Neural cell (in vitro differentiated cells): ENCODE results near the gene NFAM1.

ENCODE experiments used
- EP300 ChIP-seq: fragments of 450-650 bp; conservative IDR thresholded peaks from 2 replicates; pipeline ENCODE4 v1.6.1; 2014; ENCODE audit warnings: antibody characterized with exemption, mild to moderate bottlenecking, moderate library complexity; ENCODE audit not compliant: poor library complexity, severe bottlenecking
- EZH2 ChIP-seq: fragments of 200-600, 300-800 bp; shearing (Covaris generic), sonication (generic); IDR thresholded peaks from 2 replicates; pipeline ENCODE4 v1.6.1; 2014; ENCODE audit warnings: antibody characterized with exemption, low read length, borderline replicate concordance, mild to moderate bottlenecking; ENCODE audit not compliant: insufficient read depth, poor library complexity, severe bottlenecking
- MXI1 ChIP-seq: fragments of 450-650 bp; conservative IDR thresholded peaks from 2 replicates; pipeline ENCODE4 v1.6.1; 2014; ENCODE audit warnings: antibody characterized with exemption, mild to moderate bottlenecking; ENCODE audit not compliant: poor library complexity, severe bottlenecking
- POLR2AphosphoS5 ChIP-seq: IDR thresholded peaks from 2 replicates; pipeline ENCODE4 v1.6.1; 2012
- RAD21 ChIP-seq: fragments of 450-650 bp; conservative IDR thresholded peaks from 2 replicates; pipeline ENCODE4 v1.6.1; 2014; ENCODE audit warnings: antibody characterized with exemption, mild to moderate bottlenecking, moderate library complexity
- TAF1 ChIP-seq: IDR thresholded peaks from 2 replicates; pipeline ENCODE4 v1.6.1; 2012; ENCODE audit warnings: low read depth
- TF ChIP-seq, protein P1 (sequence below): fragments of 450-650 bp; IDR thresholded peaks from 2 replicates; pipeline ENCODE4 v1.5.1; 2014; ENCODE audit warnings: antibody characterized with exemption, mild to moderate bottlenecking, moderate library complexity; ENCODE audit not compliant: poor library complexity, severe bottlenecking
- TF ChIP-seq, protein P2 (sequence below): IDR thresholded peaks from 2 replicates; pipeline ENCODE4 v1.6.1; 2012; ENCODE audit warnings: borderline replicate concordance

DNA sequence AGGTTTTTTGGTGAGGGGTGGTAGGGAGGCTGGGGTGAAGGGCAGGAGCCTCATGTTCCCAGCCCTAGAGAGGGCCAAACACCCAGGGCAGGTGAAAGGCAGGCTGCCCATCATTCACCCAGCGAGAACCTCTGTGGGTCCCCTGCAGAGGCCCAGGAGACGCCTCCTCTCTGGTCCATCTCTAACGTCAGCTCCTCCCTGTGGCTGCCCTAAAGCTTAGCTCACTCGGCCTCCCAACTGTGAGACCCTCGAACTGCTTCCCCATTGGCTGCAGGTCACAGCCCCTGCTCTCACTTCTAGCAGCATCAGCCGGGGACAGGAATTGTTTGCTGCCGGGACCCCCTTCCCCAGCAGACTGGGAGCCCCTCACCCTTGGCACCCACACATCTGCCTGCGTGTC is 615 bp upstream of the NFAM1 start:
- TF ChIP-seq, protein P1, sequence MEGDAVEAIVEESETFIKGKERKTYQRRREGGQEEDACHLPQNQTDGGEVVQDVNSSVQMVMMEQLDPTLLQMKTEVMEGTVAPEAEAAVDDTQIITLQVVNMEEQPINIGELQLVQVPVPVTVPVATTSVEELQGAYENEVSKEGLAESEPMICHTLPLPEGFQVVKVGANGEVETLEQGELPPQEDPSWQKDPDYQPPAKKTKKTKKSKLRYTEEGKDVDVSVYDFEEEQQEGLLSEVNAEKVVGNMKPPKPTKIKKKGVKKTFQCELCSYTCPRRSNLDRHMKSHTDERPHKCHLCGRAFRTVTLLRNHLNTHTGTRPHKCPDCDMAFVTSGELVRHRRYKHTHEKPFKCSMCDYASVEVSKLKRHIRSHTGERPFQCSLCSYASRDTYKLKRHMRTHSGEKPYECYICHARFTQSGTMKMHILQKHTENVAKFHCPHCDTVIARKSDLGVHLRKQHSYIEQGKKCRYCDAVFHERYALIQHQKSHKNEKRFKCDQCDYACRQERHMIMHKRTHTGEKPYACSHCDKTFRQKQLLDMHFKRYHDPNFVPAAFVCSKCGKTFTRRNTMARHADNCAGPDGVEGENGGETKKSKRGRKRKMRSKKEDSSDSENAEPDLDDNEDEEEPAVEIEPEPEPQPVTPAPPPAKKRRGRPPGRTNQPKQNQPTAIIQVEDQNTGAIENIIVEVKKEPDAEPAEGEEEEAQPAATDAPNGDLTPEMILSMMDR, result no peak
- TF ChIP-seq EZH2, result no peak
- no peak for TF ChIP-seq EP300
- no peak for TF ChIP-seq POLR2AphosphoS5
- no peak for TF ChIP-seq TAF1
- TF ChIP-seq MXI1, result no peak
- TF ChIP-seq, protein P2, sequence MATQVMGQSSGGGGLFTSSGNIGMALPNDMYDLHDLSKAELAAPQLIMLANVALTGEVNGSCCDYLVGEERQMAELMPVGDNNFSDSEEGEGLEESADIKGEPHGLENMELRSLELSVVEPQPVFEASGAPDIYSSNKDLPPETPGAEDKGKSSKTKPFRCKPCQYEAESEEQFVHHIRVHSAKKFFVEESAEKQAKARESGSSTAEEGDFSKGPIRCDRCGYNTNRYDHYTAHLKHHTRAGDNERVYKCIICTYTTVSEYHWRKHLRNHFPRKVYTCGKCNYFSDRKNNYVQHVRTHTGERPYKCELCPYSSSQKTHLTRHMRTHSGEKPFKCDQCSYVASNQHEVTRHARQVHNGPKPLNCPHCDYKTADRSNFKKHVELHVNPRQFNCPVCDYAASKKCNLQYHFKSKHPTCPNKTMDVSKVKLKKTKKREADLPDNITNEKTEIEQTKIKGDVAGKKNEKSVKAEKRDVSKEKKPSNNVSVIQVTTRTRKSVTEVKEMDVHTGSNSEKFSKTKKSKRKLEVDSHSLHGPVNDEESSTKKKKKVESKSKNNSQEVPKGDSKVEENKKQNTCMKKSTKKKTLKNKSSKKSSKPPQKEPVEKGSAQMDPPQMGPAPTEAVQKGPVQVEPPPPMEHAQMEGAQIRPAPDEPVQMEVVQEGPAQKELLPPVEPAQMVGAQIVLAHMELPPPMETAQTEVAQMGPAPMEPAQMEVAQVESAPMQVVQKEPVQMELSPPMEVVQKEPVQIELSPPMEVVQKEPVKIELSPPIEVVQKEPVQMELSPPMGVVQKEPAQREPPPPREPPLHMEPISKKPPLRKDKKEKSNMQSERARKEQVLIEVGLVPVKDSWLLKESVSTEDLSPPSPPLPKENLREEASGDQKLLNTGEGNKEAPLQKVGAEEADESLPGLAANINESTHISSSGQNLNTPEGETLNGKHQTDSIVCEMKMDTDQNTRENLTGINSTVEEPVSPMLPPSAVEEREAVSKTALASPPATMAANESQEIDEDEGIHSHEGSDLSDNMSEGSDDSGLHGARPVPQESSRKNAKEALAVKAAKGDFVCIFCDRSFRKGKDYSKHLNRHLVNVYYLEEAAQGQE, result no peak
- TF ChIP-seq RAD21, result no peak
